Activated T-cell treated with anti-CD3 and anti-CD28 coated beads for 24 hours (primary cell): Measurements from ENCODE around the gene ATRIP.
"Not testable (repeated sequence)": the region's sequence is repeated elsewhere in the genome, so short reads cannot be mapped to it uniquely, and the experiment has no call there.

Source experiments
- DNase-seq: peaks from one replicate; pipeline ENCODE4 v3.0.0-alpha.2; 2020; ENCODE audit warnings: low read depth

The ATRIP gene

GRCh38 chr3:48446425-48447193, at the start of gene ATRIP:
Gene ATRIP, plus strand, starts transcription at chr3:48446737. Its CDS starts 109 bp downstream, at chr3:48446846.
- DNase-seq: peak; percentile 86

DNA sequence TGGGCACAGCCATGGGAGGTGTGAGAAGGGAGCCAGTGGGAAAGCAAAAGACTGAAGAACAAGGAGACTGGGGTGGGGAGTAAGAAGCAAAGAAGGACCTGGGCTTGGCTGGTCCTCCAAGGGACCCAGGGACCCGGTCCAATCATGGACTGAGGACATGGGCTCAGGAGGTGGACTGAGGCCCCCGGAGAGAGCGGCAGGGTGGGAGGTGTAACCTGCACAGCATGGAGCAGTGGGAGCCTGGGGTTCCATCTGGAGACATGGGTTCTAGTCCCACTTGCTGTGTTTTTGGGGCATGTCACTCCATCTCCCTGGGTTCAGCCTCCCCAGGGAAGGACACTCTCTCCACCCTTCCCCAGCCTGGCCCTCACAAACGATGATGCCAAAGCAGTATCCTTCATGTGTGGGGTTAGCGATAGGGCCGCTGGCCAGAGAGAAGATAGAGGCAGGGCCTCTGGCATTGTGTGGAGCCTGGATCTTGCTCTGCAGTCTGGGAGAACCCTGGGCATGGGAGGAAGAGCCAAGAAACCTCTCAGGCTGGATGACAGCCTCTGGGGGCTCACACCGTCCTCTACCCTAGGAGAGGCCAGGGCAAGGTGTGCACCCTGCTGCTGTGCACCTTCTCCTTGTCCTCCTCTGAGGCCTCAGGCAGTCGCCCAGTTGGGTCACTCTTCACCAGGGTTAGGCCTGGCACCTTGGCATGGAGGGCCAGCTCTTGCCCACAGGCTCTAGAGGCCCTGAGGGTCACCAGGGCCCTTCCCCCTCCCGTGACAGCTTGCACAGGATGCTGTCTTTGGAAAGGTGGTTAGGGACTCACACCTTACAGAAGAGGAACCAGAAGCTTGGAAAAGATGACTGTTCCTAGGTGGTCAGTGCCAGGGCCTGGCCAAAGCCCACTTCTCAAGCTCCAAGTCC, 48.5 kb upstream of the ATRIP start:
- DNase-seq: no peak

GRCh38 chr3:48398701-48399386, 47.7 kb upstream of the ATRIP start:
- no peak for DNase-seq

GRCh38 chr3:48399387-48400172, 47.0 kb upstream of the ATRIP start:
- DNase-seq: no peak

DNA sequence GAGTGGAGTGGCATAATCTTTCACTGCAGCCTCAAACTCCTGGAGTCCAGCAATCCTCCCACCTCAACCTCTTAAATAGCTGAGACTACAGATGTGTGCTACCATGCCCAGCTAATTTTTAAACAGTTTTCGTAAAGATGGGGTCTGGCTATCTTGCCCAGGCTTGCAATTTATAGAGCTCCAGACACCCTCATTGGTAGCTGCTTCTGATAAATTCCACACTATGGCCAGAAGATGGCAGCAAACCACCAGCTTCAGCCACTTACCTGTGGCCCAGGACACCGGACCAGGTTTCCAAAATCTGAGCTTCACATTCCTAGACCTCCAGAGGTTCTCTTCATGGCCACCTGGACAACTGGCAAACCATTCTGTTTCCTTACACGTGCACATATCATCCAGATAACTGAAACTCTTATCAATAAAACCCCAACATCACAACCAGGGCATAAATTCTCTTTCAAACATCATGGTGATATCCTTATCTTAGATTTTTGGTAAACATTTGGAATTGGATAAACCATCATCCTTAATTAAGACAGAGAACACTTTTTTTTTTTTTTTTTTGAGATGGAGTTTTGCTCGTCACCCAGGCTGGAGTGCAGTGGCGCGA, 45.6 kb upstream of the ATRIP start:
- DNase-seq: peak; percentile 44

DNA sequence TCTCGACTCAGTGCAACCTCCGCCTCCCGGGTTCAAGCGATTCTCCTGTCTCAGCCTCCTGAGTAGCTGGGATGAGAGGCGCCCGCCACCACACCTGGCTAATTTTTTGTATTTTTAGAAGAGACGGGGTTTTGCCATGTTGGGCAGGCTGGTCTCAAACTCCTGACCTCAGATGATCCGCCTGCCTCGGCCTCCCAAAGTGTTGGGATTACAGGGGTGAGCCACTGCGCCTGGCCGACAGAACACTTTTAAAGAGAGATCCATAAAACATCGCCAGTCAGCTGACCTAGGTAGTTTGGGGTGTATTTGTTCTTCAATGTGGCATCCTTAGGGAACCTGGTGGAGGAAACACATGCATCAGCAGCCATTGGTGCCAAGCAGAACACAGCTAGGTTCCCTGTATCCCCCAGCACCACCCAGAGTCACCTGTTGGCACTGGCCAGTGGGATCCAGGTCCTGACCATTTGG, 45.1 kb upstream of the ATRIP start:
- not testable (repeated sequence) for DNase-seq

DNA sequence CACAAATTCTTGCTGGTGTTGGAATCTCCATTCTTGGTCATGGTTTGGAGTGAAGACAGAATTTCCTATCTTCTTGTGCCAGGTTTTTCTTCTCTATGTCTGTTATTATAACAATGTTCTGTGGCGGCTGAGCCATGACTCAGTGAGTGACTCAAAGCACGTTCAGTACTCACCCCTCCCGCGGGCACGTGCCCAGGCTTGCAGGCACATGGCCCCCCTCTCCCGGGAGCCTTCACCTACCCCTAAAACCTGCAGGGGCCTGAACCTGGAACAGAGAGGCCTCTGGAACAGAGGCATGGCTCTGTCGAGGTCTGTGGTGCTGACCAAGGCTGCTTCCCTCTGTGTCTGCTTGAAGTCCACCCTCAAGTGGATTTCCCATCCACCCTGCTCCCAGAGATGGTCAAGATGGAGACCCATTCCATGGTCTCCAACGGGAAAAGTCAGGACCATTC, 44.2 kb upstream of the ATRIP start:
- no peak for DNase-seq

GRCh38 chr3:48402907-48403306, 43.6 kb upstream of the ATRIP start:
- DNase-seq: no peak

- DNase-seq: no peak
Measured at GRCh38 chr3:48403533-48404439, 42.8 kb upstream of the ATRIP start.

DNA sequence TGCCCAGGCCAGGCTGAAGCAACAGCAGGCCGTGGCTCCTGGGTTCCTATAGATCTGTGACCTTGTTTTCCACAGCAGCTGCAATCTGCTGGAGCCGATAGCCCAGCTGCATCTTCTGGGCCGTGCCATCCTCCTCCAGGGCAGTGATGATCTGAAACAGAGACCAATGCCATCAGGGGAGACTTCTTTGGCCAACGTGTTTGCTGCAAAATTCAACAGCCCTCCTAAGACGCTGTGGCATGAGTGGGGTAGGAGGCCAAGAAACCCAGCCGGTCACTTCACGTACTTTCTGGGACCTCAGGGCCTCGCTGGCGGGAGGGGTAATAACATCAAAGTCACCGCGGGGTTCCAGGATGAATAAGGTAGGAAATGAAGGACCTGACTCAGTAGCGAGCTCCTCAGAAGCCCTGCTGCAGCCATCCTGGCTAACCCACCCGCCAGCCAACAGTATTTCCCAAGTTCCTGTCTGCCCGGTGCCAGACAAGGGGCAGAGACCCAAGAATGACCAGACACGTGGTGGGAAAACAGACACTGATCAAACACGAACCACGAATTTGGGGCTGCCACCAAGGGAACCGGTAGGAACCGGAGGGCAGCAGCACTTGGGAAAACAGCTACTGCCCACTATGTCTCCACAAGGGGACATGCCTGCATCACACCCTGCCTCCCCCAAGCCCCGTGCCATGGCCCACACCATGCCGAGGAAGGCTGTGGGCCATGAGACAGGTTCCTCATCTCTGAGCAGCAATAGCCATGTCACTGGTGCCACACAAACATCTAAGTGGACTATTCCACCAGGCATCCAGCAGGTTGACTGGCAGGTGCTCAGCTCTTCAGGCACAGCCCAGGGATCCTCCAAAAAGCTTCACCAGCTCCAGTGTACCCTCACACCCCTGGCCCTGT, 41.8 kb upstream of the ATRIP start:
- DNase-seq: no peak

DNA sequence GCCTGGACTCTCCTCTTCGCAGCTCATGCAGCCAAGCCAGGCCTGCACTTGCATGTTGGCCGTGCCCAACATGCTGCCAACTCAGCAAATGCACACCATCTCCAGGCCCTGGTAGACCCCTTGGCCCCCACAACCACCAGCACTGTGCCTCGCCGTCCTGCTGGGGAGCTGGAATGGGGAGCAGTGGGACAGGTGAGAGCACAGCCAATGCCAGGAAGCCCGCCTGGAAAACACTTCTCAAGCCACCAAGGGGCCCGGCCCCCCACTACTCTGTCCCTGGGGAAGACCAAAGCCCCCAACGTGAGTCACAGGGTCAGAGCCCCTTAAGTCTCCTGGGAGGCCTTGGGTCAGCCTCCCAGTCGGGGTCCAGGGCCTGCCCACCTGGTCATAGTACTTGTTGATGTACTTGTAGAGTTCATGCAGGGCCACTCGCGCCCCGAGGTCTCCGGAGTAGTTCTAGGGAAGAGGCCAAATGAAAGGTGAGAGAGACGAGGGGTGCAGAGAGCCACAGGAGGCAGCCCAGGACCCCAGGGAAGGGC, 41.1 kb upstream of the ATRIP start:
- DNase-seq: no peak

GRCh38 chr3:48405971-48406370, 40.6 kb upstream of the ATRIP start:
- no peak for DNase-seq

DNA sequence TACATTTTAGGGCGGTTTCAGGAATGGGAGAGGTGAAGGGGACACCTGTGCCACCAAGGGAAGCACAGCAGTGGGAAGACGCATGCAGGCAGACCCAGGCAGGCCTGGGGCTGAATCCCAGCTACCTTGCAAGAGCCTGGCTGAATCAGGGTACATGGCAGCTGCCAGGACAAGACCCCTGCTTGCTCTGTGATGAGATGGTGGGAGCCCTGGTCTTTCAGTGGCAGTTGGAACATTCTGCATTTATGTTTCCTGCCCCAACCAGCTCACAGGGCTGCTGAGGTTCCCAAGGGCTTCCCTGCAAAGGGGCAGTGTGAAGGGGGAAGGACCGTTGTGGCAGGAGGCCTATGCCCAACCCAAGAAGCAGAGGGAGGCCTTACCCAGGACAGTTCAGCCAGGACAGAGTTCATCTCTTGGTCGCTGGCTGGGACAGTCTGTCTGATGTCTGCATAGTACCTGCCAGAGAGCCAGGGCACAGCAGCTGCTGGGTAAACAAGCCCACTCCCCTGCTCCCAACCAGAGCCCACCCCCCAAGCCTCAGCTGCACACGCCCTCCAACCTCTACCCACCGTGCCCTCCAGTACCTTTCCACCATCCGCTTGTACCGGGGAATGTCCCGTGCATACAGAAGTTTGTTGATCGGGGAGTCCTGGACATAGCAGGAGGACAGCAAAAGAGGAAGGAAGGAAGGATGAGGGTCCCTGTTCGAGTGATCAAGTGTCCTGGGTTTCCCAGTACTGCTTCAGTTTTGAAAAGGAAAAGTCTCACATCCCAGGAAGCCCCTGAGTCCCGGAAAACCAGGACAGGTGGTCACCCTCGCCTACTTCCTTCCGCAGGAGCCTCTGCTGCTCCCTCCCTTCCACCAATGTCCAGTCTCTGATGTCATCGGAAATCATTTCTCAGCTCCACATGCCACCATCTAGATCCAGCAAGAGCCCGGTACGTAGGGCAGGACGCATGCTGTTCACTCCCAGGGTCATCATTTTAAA, 39.8 kb upstream of the ATRIP start:
- no peak for DNase-seq

DNA sequence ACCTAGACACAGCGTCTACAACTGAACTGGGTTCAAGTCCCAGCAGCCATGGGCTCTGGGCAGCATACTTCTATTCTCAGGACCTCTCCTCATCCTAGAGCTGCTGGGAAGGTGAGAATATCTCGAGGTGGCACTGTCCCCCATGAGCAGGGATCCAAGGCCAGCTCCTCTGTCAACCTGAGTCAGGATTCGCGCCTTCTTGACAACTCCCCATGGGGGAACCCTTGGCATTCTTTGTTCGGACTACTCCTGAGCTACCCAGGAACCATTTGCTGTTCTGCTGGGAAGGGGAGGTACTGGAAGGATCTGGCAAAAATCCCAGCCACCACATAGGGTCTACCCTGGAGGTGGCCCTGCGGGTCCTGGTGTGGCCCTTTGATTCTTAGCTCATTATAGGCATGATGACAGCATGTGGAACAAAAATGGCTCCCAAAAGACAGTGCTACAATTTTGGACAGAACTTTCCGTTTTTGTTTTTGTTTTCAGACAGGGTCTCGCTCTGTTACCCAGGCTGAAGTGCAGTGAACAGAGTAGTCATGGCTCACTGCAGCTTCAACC, 38.9 kb upstream of the ATRIP start:
- no peak for DNase-seq

- DNase-seq: no peak
Measured at GRCh38 chr3:48408823-48409281, 37.7 kb upstream of the ATRIP start.

DNA sequence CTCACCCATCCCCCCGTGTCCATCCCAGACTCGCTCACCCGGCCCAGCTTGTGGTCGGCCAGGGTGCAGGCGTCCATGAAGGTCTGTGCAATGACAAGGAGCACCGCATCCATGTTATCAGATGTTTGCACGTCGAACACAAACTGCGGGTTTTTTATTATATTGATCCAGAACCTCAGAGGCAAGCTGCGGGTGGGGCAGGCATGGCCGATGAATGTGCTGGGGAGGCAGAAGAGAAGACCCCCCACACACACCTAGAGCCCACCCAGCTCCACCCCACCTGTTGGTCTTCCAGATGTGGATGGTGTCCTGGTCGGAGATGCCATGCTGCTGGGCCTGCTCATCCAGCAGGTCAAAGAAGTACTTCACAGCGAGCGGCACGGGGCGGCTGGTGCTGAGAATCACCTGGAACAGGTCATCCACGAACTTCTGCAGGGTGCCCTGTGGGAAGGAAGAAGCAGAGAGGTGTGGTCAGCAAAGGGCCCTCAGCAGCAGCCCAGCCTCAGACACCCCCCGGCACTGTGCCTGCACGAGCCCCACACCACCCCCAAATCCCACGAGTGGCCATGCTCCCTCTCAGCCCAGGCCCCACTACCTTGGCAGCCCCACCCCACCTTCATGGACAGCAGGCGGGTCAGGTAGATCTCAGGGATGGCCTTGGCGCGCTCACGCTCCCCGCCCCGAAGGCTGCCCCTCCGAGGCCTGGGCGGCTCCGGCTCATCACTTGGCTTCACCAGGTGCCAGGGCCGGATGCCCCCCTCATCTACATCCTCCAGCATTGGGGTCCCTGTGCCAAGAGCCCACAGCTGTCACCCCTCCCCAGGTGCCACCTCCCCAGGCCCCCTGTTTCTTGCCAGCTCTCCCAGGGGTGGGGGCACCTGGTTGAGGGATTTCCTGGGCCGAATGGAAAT, 37.0 kb upstream of the ATRIP start:
- no peak for DNase-seq
